Panc1 (cell line): Measurements from ENCODE around the gene AKAP9.

Experiments
- POLR2AphosphoS5 ChIP-seq: IDR thresholded peaks from 2 replicates; pipeline ENCODE4 v1.6.1; 2012; ENCODE audit warnings: mild to moderate bottlenecking, low read depth, low read length, moderate library complexity
- SIN3A ChIP-seq: IDR thresholded peaks from 2 replicates; pipeline ENCODE4 v1.6.1; 2012; ENCODE audit warnings: low read depth, mild to moderate bottlenecking, low read length, moderate library complexity, borderline replicate concordance; ENCODE audit not compliant: insufficient read depth
- TF ChIP-seq, protein P1 (sequence below): fragments of 450-650 bp; IDR thresholded peaks from 2 replicates; pipeline ENCODE4 v1.5.1; 2017; ENCODE audit warnings: mild to moderate bottlenecking
- TF ChIP-seq, protein P2 (sequence below), 2 experiments: IDR thresholded peaks; 2 replicates each; pipeline ENCODE4 v1.6.1; 2011 to 2012; ENCODE audit warnings: low read depth in 2 of 2, control low read depth in 1 of 2, low read length in 1 of 2, mild to moderate bottlenecking in 1 of 2, moderate library complexity in 1 of 2; ENCODE audit not compliant: insufficient read depth in 1 of 2

DNA sequence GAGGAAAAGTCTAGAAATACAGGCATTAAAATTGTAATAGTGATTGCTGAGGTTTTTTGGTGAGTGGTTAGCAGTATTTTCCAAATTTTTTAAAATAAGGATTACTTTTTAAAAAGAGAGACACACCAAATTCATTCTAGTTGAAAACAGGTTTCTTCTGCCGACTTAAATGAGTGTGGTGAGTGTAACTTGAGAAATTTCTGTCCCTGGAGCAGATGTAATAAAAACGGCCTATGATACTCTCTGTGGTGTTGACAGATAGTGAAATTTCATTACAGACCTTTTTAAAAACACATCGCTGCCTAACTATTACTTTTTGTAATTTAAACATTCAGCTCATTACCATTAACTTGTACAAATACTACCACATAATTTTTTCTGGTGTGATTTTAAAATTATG is 103.5 kb downstream of the AKAP9 start:
- TF ChIP-seq, protein P1, sequence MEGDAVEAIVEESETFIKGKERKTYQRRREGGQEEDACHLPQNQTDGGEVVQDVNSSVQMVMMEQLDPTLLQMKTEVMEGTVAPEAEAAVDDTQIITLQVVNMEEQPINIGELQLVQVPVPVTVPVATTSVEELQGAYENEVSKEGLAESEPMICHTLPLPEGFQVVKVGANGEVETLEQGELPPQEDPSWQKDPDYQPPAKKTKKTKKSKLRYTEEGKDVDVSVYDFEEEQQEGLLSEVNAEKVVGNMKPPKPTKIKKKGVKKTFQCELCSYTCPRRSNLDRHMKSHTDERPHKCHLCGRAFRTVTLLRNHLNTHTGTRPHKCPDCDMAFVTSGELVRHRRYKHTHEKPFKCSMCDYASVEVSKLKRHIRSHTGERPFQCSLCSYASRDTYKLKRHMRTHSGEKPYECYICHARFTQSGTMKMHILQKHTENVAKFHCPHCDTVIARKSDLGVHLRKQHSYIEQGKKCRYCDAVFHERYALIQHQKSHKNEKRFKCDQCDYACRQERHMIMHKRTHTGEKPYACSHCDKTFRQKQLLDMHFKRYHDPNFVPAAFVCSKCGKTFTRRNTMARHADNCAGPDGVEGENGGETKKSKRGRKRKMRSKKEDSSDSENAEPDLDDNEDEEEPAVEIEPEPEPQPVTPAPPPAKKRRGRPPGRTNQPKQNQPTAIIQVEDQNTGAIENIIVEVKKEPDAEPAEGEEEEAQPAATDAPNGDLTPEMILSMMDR = no peak
- TF ChIP-seq POLR2AphosphoS5 = no peak
- TF ChIP-seq SIN3A = no peak
- TF ChIP-seq, protein P2, sequence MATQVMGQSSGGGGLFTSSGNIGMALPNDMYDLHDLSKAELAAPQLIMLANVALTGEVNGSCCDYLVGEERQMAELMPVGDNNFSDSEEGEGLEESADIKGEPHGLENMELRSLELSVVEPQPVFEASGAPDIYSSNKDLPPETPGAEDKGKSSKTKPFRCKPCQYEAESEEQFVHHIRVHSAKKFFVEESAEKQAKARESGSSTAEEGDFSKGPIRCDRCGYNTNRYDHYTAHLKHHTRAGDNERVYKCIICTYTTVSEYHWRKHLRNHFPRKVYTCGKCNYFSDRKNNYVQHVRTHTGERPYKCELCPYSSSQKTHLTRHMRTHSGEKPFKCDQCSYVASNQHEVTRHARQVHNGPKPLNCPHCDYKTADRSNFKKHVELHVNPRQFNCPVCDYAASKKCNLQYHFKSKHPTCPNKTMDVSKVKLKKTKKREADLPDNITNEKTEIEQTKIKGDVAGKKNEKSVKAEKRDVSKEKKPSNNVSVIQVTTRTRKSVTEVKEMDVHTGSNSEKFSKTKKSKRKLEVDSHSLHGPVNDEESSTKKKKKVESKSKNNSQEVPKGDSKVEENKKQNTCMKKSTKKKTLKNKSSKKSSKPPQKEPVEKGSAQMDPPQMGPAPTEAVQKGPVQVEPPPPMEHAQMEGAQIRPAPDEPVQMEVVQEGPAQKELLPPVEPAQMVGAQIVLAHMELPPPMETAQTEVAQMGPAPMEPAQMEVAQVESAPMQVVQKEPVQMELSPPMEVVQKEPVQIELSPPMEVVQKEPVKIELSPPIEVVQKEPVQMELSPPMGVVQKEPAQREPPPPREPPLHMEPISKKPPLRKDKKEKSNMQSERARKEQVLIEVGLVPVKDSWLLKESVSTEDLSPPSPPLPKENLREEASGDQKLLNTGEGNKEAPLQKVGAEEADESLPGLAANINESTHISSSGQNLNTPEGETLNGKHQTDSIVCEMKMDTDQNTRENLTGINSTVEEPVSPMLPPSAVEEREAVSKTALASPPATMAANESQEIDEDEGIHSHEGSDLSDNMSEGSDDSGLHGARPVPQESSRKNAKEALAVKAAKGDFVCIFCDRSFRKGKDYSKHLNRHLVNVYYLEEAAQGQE (IDR thresholded peaks at IDR 0.05; ENCODE audit: insufficient read depth in 1 of 2, low read depth in 2 of 2, low read length in 1 of 2) = no peak
